Measurements from ENCODE around the gene D2HGDH.

Gene D2HGDH

GRCh38 chr2:241708879-241709278 lies 25.6 kb upstream of the D2HGDH start:
- Mint-ChIP-seq H3K36me3 (peaks cover 63% of the 10 kb centered on the region), H3K4me3 (no peak overlapping the region), H3K27ac (no peak overlapping the region), H3K27me3 (no peaks in the 10 kb centered on the region), H3K9me3 (peaks cover 3% of the 10 kb centered on the region), H3K4me1 (peaks cover 4% of the 10 kb centered on the region)
- DNase-seq, result no peak
- CTCF ChIA-PET, result no interaction called here

GRCh38 chr2:241719093-241719492 lies 15.3 kb upstream of the D2HGDH start:
- H3K9me3 Mint-ChIP-seq, result peaks cover 9% of the 10 kb centered on the region
- DNase-seq, result no peak
- H3K4me3 Mint-ChIP-seq, result no peak overlapping the region
- no peak overlapping the region for H3K27ac Mint-ChIP-seq
- H3K4me1 Mint-ChIP-seq, result no peaks in the 10 kb centered on the region
- H3K27me3 Mint-ChIP-seq, result no peaks in the 10 kb centered on the region
- H3K36me3 Mint-ChIP-seq, result peaks cover 51% of the 10 kb centered on the region
- CTCF ChIA-PET, result interaction anchor here (1.2 to 1.4 kb wide), 2 partner anchors 17 to 158 kb away, joined by 3 to 6 read pairs; partner anchors contain the start of gene ING5

GRCh38 chr2:241720099-241720498 lies 14.3 kb upstream of the D2HGDH start:
- CTCF ChIA-PET, result interaction anchor here (0.5 kb wide), 1 partner anchor 15 kb away, joined by 3 read pairs; no protein-coding TSS in a partner anchor
- no peaks in the 10 kb centered on the region for H3K27me3 Mint-ChIP-seq
- H3K4me1 Mint-ChIP-seq, result no peaks in the 10 kb centered on the region
- peaks cover 49% of the 10 kb centered on the region for H3K36me3 Mint-ChIP-seq
- H3K9me3 Mint-ChIP-seq, result peaks cover 9% of the 10 kb centered on the region
- H3K27ac Mint-ChIP-seq, result no peak overlapping the region
- H3K4me3 Mint-ChIP-seq, result no peak overlapping the region
- DNase-seq, result no peak

DNA sequence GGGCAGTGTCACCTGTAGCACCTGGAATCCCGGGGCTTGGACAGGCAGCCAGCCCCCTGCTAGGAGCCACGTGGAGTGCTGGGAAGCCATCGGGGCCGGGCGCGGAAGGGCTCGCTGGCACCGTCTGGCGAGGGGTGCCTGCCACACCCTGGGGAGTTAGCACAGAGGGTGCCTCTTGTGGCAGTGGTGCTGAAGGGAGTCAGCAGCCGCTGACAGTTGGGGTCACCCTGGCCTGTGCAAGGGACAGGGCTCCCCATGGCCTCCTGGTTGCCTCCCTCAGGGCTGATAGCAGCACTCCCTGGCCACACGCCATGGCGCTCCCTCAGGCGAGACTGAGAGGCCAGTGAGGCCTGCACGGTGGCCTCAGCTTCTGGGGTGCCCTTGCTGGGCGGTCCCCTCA lies 13.9 kb upstream of the D2HGDH start:
- DNase-seq, result no peak
- CTCF ChIA-PET, result interaction anchor here (0.7 kb wide), 1 partner anchor 13 kb away, joined by 3 read pairs; no protein-coding TSS in a partner anchor
- no peak overlapping the region for H3K4me3 Mint-ChIP-seq
- peaks cover 9% of the 10 kb centered on the region for H3K9me3 Mint-ChIP-seq
- H3K27ac Mint-ChIP-seq, result no peak overlapping the region
- H3K36me3 Mint-ChIP-seq, result peaks cover 50% of the 10 kb centered on the region
- no peaks in the 10 kb centered on the region for H3K27me3 Mint-ChIP-seq
- no peaks in the 10 kb centered on the region for H3K4me1 Mint-ChIP-seq

DNA sequence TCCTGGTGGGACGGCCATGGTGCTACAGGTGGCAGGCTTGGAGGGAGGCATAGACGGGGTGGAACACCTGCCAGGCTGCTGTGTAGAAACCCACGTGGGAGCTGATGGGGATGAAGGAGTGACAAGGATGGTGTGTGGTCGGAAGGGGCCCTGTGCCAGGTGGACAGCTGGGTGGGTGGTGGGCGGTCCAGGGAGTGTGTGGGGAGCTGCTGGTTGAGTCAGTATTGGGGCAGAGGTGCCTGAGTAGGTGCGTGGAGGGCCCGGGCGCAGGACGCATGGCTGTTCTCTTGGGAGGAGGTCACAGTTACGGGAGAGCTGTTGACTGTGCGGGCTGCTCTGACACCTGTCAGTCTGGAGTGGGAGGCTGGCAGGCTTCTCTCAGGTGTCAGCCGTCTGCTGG lies 12.6 kb upstream of the D2HGDH start:
- H3K4me3 Mint-ChIP-seq, result no peak overlapping the region
- H3K36me3 Mint-ChIP-seq, result peaks cover 49% of the 10 kb centered on the region
- DNase-seq, result no peak
- H3K4me1 Mint-ChIP-seq, result no peaks in the 10 kb centered on the region
- H3K27ac Mint-ChIP-seq, result no peak overlapping the region
- H3K27me3 Mint-ChIP-seq, result no peaks in the 10 kb centered on the region
- peaks cover 9% of the 10 kb centered on the region for H3K9me3 Mint-ChIP-seq
- CTCF ChIA-PET, result no interaction called here

- CTCF ChIA-PET, result no interaction called here
- H3K27ac Mint-ChIP-seq, result no peak overlapping the region
- H3K4me3 Mint-ChIP-seq, result no peak overlapping the region
- peaks cover 9% of the 10 kb centered on the region for H3K9me3 Mint-ChIP-seq
- H3K27me3 Mint-ChIP-seq, result no peaks in the 10 kb centered on the region
- peaks cover 45% of the 10 kb centered on the region for H3K36me3 Mint-ChIP-seq
- no peak for DNase-seq
- H3K4me1 Mint-ChIP-seq, result no peaks in the 10 kb centered on the region
Observed at GRCh38 chr2:241722896-241723454, 11.5 kb upstream of the D2HGDH start.

GRCh38 chr2:241724259-241724974 lies 10.0 kb upstream of the D2HGDH start:
- Mint-ChIP-seq H3K4me1 (no peaks in the 10 kb centered on the region), H3K36me3 (peaks cover 43% of the 10 kb centered on the region), H3K27me3 (no peaks in the 10 kb centered on the region), H3K4me3 (no peak overlapping the region), H3K9me3 (peaks cover 9% of the 10 kb centered on the region), H3K27ac (no peak overlapping the region)
- CTCF ChIA-PET, result interaction anchor here (0.8 kb wide), 1 partner anchor 9 kb away, joined by 3 read pairs; no protein-coding TSS in a partner anchor
- DNase-seq, result no peak

DNA sequence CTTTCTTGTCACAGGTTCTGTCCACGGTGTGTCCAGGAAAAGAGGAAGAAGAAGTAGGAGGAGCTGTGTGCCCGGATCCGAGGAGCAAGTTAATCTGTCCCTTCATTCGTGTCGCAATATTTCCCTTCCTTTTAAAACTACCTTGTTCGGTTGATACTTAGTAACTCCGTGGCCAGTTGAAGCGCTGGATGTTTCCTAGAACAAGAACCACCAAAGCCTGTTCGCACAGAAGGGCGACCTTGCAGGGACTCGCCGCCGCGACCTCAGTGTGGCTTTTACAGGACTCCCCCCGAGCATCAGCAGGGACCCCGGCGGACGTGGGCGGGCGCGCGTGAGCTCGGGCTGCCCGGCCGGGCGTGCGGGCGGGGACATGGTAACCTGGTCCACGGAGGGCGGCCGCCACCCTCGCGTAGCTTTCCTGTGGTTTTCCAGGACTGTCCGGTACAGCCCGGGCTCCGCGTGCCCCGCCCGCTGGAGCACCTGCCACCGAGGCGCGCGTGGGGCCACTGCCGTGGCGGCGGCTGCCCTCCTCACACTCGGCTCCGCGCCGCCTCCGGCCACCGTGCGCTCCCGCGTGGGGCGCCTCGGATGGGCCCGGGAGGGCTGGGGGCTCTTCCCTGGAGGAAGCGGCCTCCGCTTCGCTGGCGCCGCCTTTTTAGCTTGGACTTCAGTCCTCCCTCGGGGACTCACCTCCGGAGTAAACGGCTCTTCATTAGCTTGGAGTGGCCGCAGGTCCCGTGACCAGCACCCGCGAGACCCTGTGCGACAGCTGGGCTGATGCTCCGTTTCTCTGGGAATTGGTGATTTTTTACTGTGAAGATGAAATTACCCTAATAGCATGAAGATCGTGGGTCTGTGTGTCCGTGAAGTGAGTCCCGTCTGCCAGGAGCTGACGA lies 9.2 kb upstream of the D2HGDH start:
- no peak for DNase-seq
- Mint-ChIP-seq H3K4me1 (peaks cover 5% of the 10 kb centered on the region), H3K27me3 (no peaks in the 10 kb centered on the region), H3K36me3 (peaks cover 42% of the 10 kb centered on the region), H3K4me3 (no peak overlapping the region), H3K27ac (no peak overlapping the region), H3K9me3 (peaks cover 9% of the 10 kb centered on the region)
- CTCF ChIA-PET, result interaction anchor here (0.8 kb wide), 2 partner anchors 8 to 153 kb away, joined by 3 to 4 read pairs; no protein-coding TSS in a partner anchor

DNA sequence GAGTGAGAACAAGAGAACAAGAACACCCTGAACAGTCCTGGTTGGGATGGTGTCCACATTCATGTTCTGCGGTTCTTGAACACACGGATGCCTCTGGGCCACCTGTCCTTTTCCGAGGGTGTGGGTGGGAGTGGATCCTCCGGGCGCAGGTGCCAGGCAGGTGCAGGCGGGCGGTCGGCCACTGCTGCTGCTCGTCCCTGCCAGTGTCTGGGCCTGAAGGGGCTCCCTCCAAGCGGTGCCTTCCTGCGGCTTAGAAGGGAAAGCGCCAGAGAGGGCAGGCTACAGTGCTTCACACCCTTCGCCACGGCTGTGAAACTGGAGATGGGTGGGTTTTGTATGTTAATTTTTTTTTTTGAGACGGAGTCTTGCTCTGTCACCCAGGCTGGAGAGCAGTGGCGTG lies 8.0 kb upstream of the D2HGDH start:
- Mint-ChIP-seq H3K36me3 (peaks cover 35% of the 10 kb centered on the region), H3K9me3 (peaks cover 9% of the 10 kb centered on the region), H3K4me1 (peaks cover 14% of the 10 kb centered on the region), H3K4me3 (no peak overlapping the region), H3K27ac (no peak overlapping the region), H3K27me3 (no peaks in the 10 kb centered on the region)
- CTCF ChIA-PET, result no interaction called here
- no peak for DNase-seq

DNA sequence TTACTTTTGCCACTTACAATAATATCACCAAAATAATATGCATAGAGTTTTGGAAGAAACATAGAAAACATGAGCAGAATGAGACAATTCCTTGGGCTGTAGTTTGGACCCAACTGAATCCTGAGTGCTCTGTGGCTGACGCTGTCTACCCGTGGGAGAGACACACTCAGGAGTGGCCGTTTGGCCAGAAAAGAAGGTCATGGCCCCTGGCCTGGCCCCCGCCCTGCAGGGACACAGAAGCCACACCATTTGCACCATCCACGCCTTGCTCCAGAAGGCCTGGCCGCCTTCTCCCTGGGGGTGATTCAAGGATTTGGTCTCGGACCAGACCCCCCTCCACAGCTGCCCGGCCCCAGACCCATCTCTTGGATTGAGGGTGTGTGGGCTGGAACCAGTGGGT lies 6.4 kb upstream of the D2HGDH start:
- CTCF ChIA-PET, result no interaction called here
- no peaks in the 10 kb centered on the region for H3K27me3 Mint-ChIP-seq
- no peak overlapping the region for H3K4me3 Mint-ChIP-seq
- peaks cover 21% of the 10 kb centered on the region for H3K36me3 Mint-ChIP-seq
- H3K9me3 Mint-ChIP-seq, result peaks cover 3% of the 10 kb centered on the region
- H3K4me1 Mint-ChIP-seq, result peaks cover 23% of the 10 kb centered on the region
- H3K27ac Mint-ChIP-seq, result no peak overlapping the region
- no peak for DNase-seq

GRCh38 chr2:241728627-241729026 lies 5.8 kb upstream of the D2HGDH start:
- Mint-ChIP-seq H3K36me3 (peaks cover 15% of the 10 kb centered on the region), H3K4me3 (no peak overlapping the region), H3K27ac (no peak overlapping the region), H3K4me1 (peaks cover 25% of the 10 kb centered on the region), H3K27me3 (no peaks in the 10 kb centered on the region), H3K9me3 (no peaks in the 10 kb centered on the region)
- DNase-seq, result no peak
- CTCF ChIA-PET, result no interaction called here

- no peaks in the 10 kb centered on the region for H3K9me3 Mint-ChIP-seq
- no peak overlapping the region for H3K4me3 Mint-ChIP-seq
- no peak for DNase-seq
- H3K27ac Mint-ChIP-seq, result no peak overlapping the region
- peaks cover 28% of the 10 kb centered on the region for H3K4me1 Mint-ChIP-seq
- H3K36me3 Mint-ChIP-seq, result peaks cover 5% of the 10 kb centered on the region
- CTCF ChIA-PET, result interaction anchor here (0.7 kb wide), 2 partner anchors 25 to 138 kb away, joined by 3 read pairs; no protein-coding TSS in a partner anchor
- no peaks in the 10 kb centered on the region for H3K27me3 Mint-ChIP-seq
Observed at GRCh38 chr2:241729868-241730267, 4.6 kb upstream of the D2HGDH start.

- no peak for DNase-seq
- Mint-ChIP-seq H3K4me1 (peaks cover 33% of the 10 kb centered on the region), H3K9me3 (no peaks in the 10 kb centered on the region), H3K27ac (no peak overlapping the region), H3K4me3 (no peak overlapping the region), H3K36me3 (peaks cover under 1% of the 10 kb centered on the region), H3K27me3 (no peaks in the 10 kb centered on the region)
- CTCF ChIA-PET, result interaction anchor here (0.7 to 4.5 kb wide), 4 partner anchors 28 to 576 kb away, joined by 3 to 22 read pairs (median 8); partner anchors contain the start of gene ING5
Observed at GRCh38 chr2:241730671-241731293, 3.6 kb upstream of the D2HGDH start.
